Measurements from ENCODE around the gene CLEC16A. TPM values are rescaled to one million over a fixed set of nuclear protein-coding genes. Genes with fewer than 3 reads are reported as not detected.

Gene CLEC16A
- total and polyA plus RNA-seq, 8 donors, result 8.1 to 17.2 (median 10.7) TPM

DNA sequence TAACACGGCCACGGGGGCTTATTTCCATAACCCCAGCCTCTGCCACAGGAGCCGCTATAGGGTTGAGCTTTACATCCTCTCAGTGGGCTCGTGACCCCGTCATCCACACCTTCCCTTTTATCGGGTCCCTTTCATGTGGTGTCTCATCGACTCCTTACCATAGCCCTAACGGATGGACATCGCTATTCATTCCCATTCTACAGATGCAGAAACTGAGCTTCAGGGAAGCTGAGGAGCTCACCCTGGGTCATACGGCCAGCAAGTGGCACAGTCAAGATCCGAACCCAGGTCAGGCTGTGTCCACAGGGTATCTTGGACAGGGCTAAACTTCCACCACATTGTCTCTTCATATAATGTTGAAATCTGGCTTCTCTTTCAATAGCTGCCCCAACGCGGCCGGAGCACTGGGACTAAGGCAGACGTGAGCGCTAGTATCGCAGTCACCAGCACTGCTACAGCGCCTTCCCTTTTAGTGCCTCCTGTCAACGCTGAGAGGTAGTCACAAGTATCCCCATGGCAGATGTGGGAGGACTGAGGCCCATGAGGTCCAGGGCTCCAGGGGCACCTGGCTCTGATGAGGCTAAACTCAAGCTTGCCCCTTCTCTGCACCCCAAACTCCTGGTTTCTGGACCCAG lies 260.8 kb downstream of the CLEC16A start:
- H3K4me1 ChIP-seq, result peaks cover 0 to 2% (median 0%) of the 10 kb centered on the region in 3 donors
- ATAC-seq, result peak in 1 of 4 donors; percentile 5
- no peaks in the 10 kb centered on the region for H3K27me3 ChIP-seq
- no peak overlapping the region for H3K27ac ChIP-seq
- FAIRE-seq, result no peak
- H3K36me3 ChIP-seq, result no peaks in the 10 kb centered on the region
- no peak for DNase-seq
- intact Hi-C loops (cut with DNase I), result no loop called here
- WGBS, 2 donors, result 69 to 76% methylated on average over 19 of the region's 19 CpGs
- H3K9me3 ChIP-seq, result no peaks in the 10 kb centered on the region
- TF ChIP-seq, protein P1, sequence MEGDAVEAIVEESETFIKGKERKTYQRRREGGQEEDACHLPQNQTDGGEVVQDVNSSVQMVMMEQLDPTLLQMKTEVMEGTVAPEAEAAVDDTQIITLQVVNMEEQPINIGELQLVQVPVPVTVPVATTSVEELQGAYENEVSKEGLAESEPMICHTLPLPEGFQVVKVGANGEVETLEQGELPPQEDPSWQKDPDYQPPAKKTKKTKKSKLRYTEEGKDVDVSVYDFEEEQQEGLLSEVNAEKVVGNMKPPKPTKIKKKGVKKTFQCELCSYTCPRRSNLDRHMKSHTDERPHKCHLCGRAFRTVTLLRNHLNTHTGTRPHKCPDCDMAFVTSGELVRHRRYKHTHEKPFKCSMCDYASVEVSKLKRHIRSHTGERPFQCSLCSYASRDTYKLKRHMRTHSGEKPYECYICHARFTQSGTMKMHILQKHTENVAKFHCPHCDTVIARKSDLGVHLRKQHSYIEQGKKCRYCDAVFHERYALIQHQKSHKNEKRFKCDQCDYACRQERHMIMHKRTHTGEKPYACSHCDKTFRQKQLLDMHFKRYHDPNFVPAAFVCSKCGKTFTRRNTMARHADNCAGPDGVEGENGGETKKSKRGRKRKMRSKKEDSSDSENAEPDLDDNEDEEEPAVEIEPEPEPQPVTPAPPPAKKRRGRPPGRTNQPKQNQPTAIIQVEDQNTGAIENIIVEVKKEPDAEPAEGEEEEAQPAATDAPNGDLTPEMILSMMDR (IDR thresholded peaks at IDR 0.05), result no peak
- H3K4me3 ChIP-seq, result no peak overlapping the region

DNA sequence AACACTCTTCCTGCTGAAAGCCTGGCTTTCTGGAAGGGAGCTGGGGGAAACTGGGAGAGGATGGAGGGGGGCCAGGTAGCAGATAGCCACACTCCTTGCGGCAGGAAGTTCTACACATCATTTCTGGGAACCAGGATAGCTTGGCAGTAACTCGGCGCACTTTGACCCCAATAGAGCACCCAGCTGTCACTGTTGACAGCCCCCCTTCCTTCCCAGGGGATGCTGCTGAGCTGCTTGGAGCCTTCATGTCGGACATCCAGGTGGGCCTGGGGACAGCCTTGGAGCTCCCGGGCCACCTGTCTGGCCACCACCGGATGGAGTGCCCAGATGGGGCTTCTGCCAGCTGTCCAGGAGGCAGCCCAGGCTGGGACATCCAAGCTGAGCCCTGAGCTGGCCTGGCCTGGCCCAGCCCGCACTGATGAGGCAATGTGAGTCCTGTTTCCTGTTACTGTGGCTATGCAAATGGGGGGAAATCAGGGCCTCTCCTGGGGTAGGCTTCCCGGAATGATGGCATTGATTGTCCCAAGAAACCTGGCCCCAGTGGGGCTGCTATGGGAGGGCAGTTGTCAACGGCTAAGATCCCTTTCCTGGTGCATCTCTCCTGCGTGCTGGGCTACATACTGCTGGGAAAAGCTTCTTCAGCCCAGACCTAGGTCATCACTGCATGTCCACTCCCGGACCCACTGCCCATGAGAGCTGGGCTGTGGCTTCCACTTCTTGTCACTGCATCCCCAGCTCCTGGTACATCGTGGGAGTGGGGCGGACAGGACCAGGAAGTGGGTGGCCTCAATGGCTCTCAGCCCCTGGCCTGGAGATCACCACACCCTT lies 261.6 kb downstream of the CLEC16A start:
- H3K4me3 ChIP-seq, result no peak overlapping the region
- WGBS, 2 donors, result 39% methylated on average over 13 of the region's 13 CpGs
- FAIRE-seq (no peak), ATAC-seq (peak in 3 of 4 donors; percentile 52 to 79 (median 66)), DNase-seq (peak in 1 of 6 donors; percentile 68)
- TF ChIP-seq, protein P1 (IDR thresholded peaks at IDR 0.05), result no peak
- H3K4me1 ChIP-seq, result peaks cover 0 to 2% (median 0%) of the 10 kb centered on the region in 3 donors
- H3K36me3 ChIP-seq, result no peaks in the 10 kb centered on the region
- no peaks in the 10 kb centered on the region for H3K27me3 ChIP-seq
- intact Hi-C loops (cut with DNase I), result no loop called here
- peak overlapping the region in 1 of 4 donors; percentile 39 for H3K27ac ChIP-seq
- H3K9me3 ChIP-seq, result no peaks in the 10 kb centered on the region

- WGBS, 2 donors, result 78 to 94% methylated on average over 3 of the region's 3 CpGs
- TF ChIP-seq, protein P1 (IDR thresholded peaks at IDR 0.05), result no peak
These were observed 263.3 kb downstream of the CLEC16A start for GRCh38 chr16:11207646-11208045.

GRCh38 chr16:11208916-11209665 lies 264.7 kb downstream of the CLEC16A start:
- Histone ChIP-seq H3K27me3 (no peaks in the 10 kb centered on the region), H3K9me3 (no peaks in the 10 kb centered on the region), H3K36me3 (no peaks in the 10 kb centered on the region), H3K27ac (no peak overlapping the region), H3K4me1 (peaks cover 0 to 2% (median 0%) of the 10 kb centered on the region in 3 donors), H3K4me3 (no peak overlapping the region)
- intact Hi-C loops (cut with DNase I), result no loop called here
- no peak for DNase-seq
- ATAC-seq, result no peak
- TF ChIP-seq, protein P1 (IDR thresholded peaks at IDR 0.05), result no peak
- FAIRE-seq, result no peak
- WGBS, 2 donors, result 60 to 62% methylated on average over 9 of the region's 9 CpGs

More at GRCh38 chr16:11207646-11208045, 263.3 kb downstream of the CLEC16A start:
- H3K9me3 ChIP-seq, result no peaks in the 10 kb centered on the region
- FAIRE-seq (no peak), DNase-seq (no peak), ATAC-seq (no peak)
- no peak overlapping the region for H3K27ac ChIP-seq
- H3K4me1 ChIP-seq, result peaks cover 0 to 2% (median 0%) of the 10 kb centered on the region in 3 donors
- intact Hi-C loops (cut with DNase I), result no loop called here
- no peaks in the 10 kb centered on the region for H3K27me3 ChIP-seq
- H3K4me3 ChIP-seq, result no peak overlapping the region
- H3K36me3 ChIP-seq, result no peaks in the 10 kb centered on the region
